ENCODE measurements around the gene TANC1.

DNA sequence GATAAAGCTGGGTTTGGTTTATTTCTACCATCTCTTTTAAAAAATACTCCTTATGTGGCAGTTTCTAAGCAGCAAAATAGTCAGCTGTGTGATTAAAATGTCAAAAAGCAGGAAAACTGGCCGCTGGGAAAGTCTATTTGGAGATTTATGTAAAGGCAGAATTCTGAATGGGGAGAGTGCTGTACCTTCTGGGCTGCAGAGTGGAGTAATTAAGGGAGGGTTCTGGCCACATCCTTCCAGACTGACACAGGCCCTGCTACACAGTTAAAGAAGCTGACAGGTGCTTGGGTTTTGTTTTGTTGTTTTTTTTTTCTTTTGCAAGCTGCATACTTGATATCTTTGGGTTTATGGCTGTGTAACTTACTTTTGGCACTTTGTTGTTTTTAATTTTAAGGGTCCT, 160.8 kb downstream of the TANC1 start:
- no peak for TF ChIP-seq POLR2AphosphoS5 (IDR thresholded peaks at IDR 0.05)
- TF ChIP-seq, protein P1, sequence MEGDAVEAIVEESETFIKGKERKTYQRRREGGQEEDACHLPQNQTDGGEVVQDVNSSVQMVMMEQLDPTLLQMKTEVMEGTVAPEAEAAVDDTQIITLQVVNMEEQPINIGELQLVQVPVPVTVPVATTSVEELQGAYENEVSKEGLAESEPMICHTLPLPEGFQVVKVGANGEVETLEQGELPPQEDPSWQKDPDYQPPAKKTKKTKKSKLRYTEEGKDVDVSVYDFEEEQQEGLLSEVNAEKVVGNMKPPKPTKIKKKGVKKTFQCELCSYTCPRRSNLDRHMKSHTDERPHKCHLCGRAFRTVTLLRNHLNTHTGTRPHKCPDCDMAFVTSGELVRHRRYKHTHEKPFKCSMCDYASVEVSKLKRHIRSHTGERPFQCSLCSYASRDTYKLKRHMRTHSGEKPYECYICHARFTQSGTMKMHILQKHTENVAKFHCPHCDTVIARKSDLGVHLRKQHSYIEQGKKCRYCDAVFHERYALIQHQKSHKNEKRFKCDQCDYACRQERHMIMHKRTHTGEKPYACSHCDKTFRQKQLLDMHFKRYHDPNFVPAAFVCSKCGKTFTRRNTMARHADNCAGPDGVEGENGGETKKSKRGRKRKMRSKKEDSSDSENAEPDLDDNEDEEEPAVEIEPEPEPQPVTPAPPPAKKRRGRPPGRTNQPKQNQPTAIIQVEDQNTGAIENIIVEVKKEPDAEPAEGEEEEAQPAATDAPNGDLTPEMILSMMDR (IDR thresholded peaks at IDR 0.05; ENCODE audit: poor library complexity, severe bottlenecking) = no peak

Data from neural cell (in vitro differentiated cells).